H4 (cell line): Measurements from ENCODE around the gene AKR1C1. TPM values are rescaled to one million over a fixed set of nuclear protein-coding genes. Genes with fewer than 3 reads are reported as not detected.
"Not testable (repeated sequence)": the region's sequence is repeated elsewhere in the genome, so short reads cannot be mapped to it uniquely, and the experiment has no call there.

Source experiments
- DNase-seq: peaks from one replicate; pipeline ENCODE4 v3.0.0-alpha.2; 2015; ENCODE audit warnings: low spot score
- total RNA-seq: library from RNA; depleted of rRNA; stranded (reverse); fragments of >200 nt; shearing (Covaris generic); gene quantifications from 2 replicates; pipeline ENCODE4 v1.2.3, GENCODE V29; 2014; rRNA removed

AKR1C1 gene
- 238 and 248 TPM in 2 replicates for total RNA-seq

DNA sequence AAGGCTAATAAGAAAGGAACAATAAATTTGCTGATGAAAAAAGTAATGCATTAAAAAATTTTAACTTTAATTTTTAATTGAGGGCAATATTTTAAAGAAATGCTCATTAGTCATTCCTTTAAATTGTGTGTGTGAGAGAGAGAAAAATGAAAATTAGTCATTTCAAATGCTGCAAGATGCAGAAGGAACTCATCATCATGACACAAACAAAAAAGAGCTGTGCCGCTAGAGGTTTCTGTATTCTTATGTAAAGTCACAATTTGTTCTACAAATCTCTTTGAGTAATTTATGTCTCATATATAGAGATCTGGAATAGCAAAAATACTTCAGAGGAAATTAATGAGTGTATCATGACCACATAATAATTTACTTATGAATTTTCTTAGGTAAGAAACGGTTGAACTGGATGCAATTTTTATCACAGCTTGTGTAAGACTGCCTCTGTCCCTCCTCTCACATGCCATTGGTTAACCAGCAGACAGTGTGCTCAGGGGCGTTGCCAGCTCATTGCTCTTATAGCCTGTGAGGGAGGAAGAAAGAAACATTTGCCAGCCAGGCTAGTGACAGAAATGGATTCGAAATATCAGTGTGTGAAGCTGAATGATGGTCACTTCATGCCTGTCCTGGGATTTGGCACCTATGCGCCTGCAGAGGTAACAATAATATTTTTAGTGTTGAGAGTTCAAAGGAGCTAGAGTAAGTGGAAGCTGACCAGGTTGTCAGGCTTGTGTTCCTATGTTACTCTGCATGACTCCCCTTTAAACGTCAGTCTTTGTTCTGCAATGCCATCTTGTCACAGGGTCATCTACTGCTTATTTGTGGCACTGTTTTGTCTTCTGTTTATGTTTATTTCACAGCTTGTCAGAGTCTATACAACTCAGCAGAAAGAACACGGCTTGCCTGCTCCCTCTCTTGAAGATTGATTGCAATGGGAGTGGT is at the start of gene AKR1C1:
Gene AKR1C1 (plus strand): TSS at position 540 of the 939 bp plus-strand sequence. CDS start 30 bp downstream, at position 570.
- not testable (repeated sequence) for DNase-seq

DNA sequence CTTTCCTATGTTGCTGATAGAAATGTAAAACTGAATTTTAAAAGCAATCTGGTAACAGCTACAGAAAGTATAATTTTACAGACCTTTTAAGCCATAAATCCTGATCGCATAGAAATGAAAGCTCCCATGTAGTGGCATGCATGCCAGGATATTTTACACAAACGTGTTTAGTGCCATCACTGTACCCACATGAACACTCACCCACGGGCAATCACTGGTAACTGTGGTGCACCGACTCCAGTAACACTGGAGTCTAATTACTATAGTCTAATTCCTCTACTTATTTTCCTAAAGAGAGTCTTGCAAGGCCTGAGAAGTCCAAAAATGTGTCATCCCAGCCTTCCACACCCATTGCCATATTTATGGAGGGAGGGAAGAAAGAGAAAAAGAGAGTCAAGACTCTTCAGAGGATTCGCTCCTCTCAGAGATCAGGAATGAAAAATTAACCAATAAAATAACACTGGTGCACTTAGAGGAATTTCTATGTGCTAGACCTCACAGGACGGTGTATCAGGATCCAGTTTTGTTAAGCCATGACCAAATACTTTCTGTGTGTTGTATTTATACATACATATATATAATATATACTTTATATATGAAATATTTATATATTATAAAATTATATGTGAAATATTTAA is 48.9 kb upstream of the AKR1C1 start:
- no peak for DNase-seq

DNA sequence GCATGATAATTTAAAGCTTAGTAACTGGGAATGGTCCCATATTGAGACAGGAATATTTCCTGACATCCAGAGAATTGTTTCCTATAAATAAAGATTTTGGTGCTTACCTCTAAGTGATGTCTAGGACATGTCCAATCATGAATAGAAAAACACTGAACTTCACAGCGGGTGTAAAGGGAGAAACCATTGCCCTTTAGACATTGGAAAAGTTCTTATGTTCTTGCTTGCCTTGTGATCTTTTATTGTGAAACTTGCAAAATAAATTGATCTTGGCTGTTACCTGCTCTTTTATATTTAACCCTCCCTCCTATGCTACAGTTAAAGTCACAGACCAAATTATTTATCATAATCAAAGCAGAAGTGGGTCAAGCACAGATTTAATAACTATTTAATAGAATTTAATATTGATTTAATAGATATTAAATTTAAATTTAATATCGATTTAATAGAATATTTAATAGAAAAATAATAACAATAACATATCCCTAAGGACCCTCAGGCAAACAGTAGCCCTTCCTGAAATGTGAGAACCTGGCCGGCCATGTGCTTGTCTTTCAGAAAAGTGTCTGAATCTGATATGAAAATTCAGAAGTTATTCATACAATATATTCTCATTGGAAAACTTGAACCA is 47.0 kb upstream of the AKR1C1 start:
- no peak for DNase-seq

DNA sequence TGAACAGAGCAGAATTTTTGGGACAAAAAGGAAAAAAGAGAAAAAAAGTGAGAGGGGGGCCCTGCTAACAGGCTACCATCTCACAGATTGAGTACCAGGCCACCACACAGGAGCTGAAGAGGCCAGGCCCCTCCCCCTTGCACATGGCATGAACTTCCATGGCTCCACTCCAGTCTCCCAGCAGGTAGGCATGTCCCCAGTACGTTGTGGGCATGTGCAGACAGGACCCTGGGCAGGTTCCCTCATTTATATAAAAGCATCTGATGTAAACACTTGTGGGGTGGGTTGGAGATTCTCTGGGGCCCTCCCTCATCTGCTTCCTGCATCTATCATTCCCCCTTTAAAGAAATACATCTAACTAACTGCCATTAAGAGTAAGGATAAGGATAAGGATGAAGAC is 45.0 kb upstream of the AKR1C1 start:
- DNase-seq, result no peak

DNA sequence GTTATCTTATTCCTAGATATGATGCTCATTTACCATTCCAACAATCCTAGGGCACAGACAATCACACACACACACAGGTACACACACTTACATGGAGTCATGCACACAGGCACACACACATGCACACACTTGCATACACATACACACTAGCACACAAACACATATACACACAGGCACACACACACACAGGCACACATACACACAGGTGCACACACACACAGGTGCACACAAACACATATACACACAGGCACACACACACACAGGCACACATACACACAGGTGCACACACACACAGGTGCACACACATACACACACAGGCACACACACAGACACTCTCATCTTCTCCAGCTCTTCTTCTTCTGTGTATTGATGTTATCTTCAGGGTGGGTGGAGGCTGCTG is 38.7 kb upstream of the AKR1C1 start:
- not testable (repeated sequence) for DNase-seq

DNA sequence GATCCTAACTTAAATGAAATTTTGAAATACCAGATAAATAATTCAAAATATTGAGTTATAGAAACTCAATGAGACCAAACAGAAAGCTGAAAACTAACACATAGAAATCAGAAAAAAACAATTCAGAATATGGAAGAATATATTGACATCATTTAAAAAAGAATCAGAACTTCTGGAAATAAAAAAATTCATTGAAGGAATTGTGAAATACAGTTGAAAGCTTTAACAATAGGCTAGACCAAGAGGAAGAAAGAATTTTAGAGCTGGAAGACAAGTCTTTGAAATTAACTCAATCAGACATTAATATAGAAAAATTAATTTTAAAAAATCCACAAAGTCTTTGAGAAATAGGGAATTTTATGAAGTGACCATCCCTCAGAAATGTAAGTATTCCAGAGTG is 36.8 kb upstream of the AKR1C1 start:
- no peak for DNase-seq

DNA sequence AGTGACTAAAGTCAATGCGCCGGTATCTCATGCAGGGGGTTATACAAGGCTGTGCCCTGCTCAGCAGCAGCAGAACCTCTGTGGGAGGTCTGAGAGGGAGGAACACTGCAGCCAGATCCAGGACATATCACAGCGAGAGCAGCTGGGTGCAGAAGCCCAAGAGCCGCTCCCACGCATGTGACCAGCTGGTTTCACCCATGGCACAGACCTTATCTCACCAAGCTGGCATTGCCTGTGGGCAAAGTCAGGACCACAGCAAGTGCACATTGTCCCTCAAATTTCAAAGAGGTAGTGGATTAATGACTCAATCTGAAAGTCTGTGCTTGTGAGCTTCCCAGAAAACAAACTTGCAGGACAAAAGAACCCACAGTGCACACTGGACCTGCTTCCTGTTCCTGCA is 31.6 kb upstream of the AKR1C1 start:
- peak; percentile 7 for DNase-seq

DNA sequence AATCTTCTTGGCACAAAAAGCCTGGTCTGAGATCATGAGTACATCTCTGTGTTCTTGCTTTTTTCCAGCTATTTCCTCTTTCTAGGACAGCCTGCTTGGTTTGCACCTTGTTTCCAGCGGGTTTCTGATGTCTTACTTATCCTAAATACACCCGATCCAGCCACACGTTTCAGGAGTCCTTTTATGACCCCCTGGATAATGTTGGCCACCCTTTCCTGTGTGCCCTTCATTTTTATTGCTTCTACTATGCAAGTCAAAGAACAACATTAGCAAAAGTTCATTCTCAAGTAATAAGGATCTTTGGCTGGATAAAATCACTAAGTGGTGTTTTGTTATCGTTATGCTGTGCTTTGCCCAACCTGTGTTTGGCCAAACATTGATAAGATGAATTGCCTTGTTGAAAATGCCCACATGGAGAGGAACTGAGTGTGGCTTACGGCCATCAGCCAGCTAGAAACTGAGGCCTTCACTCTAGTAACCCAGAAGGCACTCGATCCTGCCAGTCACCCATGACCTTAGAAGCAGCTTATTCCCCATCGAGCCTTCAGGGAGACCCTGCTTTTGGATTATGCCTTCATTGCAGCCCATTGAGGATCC is 28.7 kb upstream of the AKR1C1 start:
- DNase-seq, result no peak

DNA sequence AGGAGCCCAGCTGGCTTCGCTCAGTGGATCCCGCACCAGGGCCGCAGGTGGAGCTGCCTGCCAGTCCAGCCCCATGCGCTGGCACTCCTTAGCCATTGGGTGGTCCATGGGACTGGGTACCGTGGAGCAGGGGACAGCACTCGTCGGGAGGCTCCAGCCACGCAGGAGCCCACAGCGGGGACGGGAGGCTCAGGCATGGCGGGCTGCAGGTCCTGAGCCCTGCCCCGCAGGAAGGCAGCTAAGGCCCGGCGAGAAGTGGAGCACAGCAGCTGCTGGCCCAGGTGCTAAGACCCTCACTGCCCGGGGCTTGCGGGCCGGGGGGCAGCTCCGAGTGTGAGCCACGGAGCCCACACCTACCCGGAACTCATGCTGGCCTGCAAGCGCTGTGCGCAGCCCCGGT is 25.9 kb upstream of the AKR1C1 start:
- no peak for DNase-seq

DNA sequence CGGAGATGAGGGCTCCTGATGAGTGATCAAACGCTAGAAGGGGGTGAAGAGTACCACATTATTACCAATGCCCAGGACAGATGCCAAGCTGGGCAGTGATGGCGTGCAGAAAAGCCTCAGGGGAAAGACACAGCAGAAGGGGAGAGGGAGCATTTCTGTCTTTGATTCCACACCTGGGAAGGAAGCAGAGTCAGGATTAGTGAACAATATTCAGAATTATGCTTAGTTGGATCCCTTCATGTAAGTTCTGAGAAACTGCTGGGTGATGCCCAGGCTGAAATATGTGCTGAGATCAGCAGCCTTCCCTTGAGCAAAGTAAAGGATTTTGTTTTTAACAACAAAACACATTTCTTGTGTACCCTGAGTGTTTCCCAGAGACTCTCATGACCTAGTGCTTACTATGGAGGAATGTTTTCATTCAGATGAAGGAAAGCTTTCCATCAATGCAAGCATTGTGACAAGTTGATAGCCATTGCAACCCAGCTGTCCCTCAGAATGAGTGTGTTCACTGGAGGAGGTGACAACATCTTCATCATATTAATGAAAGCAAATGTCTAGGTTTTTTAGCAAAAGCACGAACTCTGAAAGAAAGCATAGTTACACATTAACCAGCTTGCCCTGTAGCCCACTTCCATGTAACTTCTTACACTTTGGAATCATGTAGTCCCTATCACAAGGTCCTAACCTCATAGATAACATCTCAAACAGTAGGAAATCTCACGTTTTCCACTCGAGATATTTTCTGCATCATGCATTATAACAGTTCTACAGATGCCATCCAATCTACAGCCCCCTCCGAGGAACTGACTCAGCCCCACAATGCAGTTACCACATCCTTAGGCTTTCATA is 23.8 kb upstream of the AKR1C1 start:
- DNase-seq, result no peak

DNA sequence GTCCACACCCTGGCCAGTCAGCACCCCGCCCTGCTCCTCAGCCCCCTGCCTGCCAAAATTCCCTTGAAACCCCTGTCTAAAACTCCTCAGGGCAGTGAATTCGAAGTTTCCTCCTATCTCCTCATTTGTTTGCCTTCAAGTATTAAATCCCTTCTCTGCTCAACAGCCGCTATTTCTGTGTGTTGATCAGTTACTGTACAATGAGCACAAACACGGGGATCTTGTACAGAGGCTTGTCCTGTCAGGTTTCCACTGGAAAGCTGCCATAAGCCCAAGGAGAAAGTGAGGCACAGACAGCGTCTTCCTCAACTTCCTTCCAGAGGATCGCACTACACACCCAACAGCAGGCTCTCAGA is 23.2 kb upstream of the AKR1C1 start:
- not testable (repeated sequence) for DNase-seq

DNA sequence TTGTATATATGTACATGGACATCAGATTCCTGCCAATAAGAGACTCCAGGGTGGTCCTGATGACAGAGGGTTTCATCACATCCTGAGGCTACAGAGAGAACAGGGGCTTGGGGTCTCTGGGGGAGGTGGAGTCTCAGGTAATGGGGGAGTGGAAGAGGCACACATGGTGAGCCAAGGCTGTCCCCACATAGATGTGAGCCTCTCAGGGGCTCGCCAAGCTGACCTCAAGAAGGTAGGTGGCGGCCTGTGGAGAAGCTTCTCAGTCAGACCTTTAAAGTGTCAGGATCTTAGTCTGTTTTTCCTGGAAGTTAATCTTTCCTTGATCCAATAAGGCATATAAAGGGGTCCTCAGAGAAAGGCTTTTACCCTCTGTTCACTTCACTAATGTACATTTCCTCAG is 22.3 kb upstream of the AKR1C1 start:
- DNase-seq, result not testable (repeated sequence)

DNA sequence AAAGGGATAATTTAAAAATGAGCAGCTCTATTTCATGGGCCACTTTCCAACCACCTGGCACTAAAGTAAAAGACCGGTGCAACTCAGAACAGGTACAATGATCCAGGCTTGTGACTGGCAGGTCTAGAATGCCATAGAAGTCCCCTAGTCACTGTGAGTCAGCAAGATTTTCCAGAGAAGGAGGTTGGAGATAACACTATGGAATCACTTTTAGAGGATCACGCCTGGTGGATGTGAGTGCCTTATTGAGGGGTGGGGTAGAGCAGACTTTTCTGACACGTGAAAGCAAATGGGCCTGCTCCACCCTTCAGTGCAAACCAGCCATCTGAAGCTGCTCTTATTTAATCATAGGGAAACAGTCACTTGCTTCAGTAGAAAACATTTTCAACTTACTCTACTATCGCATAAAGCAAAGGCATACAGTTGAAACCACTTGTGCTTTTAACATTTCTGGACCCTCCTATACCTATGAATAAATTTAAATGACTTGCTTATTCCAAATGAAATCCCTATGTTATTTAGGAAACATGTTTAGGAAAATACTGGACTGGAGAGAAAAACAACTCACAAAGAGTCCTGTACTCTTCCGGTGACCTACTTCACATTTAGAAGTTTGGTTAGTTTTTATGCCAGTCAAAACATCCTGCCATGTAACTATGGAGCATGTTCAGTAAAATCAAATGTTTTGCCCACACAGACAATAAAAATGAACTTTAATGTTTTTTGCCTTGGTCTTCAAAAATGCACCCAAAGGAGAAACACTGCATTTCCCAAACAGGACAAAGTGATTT is 21.5 kb upstream of the AKR1C1 start:
- DNase-seq, result peak; percentile 65

DNA sequence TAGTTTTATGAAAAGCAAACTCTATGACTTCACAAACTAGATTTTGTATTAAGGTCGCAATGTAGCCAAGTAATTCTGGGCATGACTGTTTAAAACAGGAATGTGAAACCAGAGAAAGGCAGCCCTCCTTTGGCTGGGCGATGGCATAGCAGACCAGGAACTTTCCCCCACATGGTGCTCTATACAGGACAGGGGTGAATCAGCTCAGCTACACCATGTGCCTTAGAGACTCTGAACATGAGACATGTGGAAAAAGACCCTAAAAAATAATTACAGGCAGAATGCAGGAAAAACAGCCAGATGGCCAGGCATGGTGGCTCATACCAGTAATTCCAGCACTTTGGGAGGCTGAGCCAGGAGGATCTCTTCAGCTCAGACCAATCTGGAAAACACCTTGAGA is 20.3 kb upstream of the AKR1C1 start:
- DNase-seq, result peak; percentile 53

DNA sequence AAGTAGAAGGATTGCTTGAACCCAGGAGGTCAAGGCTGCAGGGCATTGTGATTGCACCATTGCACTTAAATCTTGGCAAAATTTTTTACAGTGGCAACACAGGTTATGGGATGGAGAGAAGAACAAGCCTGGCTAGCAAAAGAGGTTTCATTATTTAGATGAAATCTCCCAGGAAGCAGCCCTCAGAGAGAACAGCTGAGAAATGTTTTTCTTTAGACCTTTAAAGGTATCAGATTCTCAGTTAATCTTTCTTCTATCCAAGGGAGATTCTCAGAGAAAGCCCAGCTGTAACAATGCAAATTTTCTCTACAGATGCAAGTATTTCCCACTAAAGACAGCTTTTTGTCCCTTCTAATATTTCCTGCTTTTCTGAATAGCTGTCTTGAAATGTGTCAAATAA is 19.8 kb upstream of the AKR1C1 start:
- not testable (repeated sequence) for DNase-seq

DNA sequence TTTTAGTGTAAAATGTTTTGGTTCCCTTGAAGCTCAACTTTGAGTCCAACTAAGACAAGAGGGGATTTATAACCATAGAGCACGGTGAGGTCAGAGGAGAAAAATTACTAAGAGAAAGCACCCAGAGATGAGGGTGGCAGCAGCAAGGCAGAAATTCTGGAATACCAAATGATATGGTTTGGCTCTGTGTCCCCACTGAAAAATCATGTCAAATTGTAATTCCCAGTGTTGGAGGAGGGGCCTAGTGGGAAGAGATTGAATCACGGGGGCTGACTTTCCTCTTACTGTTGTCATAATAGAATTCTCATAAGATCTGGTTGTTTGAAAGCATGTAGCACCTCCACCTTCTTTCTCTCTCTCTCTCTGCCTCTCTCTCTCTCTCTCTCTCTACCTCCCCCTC is 19.4 kb upstream of the AKR1C1 start:
- DNase-seq, result no peak

DNA sequence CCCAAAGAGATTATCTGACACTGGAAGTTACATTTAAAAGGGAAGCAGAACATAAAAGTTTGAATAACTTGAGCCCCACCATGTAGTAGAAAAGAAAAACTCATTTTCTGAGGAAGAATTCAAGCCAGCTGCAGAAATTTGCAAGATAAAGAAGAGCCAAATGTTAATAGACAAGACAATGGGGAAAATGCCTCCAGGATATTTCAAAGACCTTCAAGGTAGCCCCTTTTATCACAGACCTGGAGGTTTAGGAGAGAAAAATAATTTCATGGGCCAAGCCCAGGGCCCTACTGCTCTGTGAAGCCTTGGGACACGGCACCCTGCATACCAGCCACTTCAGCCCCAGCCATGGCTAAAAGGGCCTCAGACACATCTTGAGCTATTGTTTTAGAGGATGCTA is 18.4 kb upstream of the AKR1C1 start:
- no peak for DNase-seq

DNA sequence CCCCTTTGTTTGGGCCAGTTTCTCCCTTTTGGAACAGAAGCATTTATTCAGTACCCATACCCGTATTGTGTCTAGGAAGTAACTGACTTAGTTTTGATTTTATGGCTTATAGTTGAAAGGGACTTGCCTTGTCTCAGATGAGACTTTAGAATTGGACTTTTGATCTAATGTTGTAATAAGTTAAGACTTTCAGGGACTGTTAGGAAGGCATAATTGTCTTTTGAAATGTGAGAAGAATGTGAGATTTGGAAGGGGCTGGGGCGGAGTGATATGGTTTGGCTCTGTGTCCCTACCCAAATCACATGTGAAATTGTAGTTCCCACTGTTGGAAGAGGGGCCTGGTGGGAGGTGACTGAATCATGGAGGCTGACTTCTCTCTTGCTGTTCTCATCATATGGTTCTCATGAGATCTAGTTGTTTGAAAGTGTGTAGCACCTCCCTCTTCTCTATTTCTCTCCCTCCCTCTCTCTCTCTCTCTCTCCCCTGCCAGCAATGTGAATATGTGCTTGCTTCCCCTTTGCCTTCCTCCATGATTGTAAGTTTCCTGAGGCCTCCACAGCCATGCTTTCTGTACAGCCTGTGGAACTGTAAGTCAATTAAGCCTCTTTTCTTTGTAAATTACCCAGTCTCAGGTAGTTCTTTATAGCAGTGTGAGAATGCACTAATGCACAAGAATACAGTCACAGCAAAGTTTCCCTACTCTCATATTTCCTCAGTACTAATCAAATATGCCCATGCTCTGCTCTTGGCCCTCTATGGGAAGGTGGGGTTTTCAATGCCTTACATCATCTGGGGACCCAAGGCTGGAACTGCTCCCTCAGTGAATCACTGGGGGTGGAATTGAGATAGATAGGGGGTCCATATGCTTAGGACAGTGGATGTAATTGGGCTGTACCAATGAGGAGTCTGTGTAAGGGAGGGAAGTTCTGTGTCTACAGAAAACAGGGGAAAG is 17.2 kb upstream of the AKR1C1 start:
- no peak for DNase-seq

DNA sequence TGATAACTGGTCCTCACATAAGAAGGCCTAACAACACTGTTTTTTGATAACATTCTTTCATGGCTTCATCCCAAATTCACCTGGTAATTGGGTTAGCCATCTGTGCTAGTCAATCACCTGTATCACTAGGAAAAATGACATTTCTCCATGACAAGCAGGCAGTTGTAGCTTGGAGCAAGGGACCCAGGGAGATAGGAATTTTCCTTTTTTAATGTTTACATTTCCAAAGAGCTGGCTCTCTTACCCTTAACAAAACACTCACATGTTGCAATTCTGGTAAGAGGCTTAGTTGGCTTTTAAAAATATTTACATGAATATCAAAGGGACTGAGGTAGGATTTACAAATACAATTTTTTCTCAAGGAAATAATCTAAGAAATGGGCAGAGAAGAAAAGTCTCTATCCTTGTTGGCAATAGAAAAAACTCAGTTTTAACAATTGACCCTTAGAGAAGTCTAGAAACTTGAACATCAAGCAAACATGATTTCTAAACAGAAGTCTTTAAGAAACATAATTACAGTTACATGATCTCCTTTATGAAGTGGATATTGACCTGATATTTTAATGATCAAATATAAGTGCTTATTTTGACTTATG is 16.1 kb upstream of the AKR1C1 start:
- DNase-seq, result peak; percentile 29
